GM21360 (cell line): ENCODE results near the gene POU2F1.

Experiments
- ATAC-seq: cut with Tn5 transposase; IDR thresholded peaks from one replicate; pipeline ENCODE4 v1.9.1; 2021; ENCODE audit warnings: mild to moderate bottlenecking, moderate library complexity; ENCODE audit not compliant: unreplicated experiment

The POU2F1 gene

DNA sequence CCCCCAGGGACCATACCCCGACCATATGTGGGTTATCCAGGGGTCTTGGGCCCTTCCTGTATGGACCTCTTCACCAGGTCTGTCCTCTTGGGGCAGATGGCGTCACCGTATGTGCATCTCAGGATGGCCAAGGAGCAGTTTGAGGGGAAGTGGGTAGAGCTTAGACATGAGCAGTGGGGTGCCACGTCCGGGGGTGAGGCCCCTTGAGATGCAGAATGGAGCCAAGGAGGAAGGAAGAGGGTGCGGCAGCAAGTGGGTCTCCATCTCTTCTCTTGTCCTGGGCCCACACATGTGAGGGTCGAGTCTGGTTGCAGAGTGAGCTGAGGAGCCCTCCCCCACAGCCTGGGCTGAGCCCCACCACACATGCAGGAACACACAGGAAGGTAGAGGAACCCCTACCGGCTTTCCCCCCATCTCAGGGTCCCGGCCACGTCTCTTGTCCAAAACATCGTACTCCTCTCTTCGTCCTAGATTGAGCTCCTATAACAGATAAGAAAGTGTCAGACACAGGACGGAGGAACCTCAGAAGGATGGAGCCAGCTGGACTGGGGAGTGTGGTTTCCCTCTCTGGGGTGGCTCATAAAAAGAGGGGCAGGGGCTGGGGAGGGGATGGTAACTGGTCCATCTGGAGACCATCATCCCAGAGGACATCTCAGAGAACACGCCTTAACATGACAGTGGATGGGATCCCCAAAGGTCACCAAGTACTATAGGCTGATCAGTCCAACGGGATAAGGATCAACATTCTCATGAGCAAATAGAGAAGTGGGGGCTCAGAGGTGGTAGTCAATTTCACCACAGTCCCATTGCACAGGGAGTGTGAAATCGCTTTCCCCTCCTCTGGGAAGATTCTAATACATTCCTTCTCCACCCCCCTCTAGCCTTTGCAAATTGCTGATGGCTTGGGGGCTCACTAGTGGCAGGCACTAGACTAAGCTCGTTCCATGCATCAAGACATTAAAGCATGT, 217.8 kb downstream of the POU2F1 start:
- no peak for ATAC-seq

DNA sequence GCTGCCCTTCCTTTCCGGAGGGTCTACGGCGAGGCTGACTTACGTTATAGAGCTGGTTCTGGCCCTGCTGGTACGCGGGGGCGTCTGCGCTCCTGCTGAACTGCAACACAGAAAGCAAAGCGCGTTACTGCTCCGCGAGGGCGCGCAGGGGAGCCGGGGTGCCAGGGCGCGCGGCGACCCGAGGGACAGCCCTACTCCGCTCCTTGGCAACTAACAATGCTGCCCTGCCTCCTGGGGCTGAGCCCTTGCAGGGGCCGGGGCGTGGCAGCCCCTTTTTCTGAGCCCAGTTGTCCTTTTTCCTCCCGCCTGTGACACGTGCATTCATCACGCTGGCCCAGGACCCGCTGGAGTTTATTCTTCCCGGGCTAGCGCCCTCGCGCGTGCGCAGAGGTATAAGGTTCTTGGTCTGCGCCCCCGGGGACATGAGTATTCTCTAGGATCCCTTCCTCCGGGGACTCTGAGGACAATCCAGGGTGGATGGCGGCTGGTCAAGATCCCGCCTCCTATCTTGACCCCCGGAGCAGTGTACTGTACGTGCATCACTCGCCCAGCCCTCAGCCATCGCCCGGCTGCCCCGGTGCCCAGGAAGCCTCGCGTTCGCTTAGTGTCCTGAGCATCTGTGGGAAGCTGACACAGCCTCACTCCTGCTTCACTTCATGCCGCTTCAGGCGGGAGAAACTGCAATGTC, 218.8 kb downstream of the POU2F1 start:
- ATAC-seq = no peak

DNA sequence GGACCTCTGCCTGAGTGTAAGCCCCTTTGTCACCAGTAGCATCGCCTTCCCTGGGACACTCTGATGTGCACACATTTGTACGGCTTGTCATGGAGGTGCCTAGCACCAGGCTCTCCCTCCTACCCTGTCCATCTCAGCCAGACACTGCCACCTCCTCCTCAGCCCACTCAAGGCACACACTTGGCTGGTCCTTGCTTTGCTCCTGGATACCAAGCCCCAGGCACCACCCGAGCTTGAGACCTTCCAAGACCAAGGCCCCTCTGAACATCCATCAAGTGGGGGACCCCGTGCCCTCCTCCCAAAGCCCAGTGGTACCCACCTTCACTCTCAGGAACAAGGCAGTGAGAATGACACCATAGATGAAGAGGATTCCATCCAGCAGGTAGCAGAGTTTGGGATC, 219.7 kb downstream of the POU2F1 start:
- ATAC-seq = no peak

DNA sequence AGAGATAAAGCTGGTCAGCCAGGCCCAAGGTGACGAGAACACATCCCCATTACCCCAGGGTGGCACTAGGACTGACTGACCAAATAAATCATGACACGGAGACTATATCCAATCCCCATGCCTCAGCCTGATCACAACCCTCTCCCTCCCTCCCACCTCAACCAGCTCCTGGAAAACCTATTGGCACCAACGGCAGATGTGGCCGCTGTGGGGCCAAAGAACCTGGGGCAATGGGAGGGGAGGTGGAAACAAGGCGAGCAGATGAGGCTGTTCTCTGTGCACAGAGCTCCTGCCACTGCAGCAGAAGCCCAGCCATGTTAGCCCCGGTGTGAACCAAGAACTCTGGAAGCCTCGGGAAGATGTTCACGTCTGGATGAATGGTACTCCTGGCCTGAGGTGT, 220.1 kb downstream of the POU2F1 start:
- no peak for ATAC-seq

DNA sequence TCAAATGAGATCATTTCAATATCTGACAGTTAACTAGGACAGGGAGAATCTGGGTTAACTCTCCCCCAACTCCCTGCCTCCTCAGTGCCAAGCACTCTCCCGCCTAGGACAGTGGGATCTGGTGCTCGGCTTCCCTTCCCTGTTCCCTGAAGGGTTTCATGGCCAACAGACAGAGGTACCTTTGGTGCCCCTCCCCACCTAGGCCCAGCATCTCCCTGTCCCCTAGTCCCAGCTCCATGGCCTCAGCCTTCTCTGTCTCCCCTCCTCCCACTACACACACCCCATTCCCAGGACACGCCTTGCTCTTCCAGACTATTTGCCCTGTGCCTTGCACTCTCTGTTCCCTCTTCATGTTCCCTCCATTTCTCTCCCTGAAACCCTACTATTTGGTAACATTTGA, 220.5 kb downstream of the POU2F1 start:
- ATAC-seq = no peak

DNA sequence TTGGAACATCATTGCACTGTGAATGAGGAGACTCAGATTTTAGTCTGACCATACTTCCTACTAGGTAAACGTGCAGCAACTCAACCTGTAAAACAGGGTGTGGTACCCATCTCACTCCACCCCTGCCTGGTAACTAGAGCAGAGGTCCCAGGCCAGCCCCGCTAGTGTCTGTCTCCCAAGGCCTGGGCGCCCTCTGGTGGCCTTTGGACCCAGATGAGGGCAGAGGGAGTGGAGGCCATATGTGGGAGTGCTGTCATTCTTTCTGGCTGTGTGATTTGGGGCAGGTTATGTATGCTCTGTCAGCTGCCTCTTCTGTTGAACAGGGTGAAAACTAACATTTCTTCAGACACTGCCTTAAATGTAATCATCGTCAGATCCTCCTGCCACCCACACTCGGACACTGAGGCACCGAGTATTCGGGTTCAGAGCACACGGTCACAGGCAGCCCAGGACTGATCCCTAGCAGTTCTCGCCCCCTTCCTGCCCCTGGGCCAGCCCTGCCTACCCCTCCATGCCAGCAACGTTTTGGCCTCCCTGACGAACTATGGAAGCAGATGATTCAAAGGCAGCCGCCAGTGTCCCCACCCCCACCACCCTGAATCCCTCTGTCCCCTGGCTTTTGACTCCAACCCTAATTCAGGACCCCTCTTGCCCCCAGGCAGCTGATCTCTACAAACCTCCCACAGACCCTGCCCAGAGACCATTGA, 221.6 kb downstream of the POU2F1 start:
- ATAC-seq = peak; percentile 88

DNA sequence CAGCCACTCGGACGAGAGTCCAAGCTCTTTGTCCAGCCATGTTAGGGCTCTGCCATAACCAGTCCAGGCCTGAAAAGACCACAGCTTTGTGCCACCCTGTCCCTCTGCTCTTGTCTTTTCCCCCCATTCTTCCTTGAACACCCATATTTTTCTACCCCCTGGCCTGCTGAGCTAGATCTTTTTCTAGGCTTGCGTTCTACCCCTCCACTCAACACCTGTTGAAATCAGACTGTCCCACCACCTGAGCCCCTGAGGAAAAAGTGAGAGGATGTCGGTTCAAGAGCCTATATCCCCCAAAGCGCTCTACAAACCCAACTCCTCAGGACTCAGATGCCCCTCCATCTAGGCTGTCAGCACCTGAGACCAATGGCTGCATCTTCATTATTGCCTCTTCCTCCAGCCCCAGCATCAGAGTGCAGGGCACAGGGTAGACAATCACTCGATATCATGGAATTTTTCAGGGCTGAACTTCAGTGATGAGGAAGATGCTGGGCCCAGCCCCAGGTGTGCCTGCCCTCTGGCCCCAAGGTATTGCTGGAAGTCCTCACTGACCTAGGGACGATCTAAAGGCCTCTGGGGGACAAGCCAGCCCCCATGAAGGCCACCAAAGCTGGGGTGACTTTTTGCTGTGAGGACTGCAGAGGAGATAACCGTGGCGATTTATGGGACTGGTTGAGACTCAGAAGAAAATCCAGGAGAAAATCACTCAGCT, 222.3 kb downstream of the POU2F1 start:
- ATAC-seq = no peak

DNA sequence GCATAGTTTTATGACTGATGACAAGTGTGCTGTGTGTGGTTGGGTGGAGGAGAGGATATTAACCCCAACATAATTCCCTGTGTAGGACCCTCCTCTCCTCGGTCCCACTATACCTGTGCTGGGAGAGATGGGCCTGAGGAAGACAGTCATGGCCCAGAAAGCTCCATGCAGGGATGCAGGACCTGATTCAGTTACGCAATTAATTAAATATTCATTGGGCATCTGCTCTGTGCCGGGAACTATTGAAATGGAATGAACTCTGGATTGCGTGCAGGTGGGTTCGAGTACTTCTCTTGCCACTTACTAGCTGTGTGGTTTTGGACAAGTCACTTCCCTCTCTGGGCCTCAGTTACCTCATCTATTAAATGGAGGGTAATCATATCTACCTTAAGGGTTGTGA, 223.1 kb downstream of the POU2F1 start:
- no peak for ATAC-seq

DNA sequence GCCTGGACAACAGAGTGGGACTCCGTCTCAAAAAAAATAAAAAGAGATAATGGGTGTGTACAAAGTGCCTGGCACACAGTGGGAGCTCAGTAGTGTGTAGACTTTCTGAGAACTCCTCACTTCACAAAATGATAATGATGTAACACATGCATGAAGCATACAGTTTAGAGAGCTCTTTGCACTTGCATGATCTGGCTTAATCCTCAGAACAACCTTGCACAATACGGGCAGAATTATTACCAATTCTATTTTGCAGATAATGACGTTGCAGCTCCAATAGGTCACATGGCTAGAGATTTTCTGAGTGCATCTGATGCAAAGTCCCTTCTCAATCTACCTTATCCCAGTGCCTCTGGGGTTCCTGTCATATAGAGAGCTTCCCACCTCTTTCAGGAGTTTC, 226.3 kb downstream of the POU2F1 start:
- ATAC-seq = no peak

DNA sequence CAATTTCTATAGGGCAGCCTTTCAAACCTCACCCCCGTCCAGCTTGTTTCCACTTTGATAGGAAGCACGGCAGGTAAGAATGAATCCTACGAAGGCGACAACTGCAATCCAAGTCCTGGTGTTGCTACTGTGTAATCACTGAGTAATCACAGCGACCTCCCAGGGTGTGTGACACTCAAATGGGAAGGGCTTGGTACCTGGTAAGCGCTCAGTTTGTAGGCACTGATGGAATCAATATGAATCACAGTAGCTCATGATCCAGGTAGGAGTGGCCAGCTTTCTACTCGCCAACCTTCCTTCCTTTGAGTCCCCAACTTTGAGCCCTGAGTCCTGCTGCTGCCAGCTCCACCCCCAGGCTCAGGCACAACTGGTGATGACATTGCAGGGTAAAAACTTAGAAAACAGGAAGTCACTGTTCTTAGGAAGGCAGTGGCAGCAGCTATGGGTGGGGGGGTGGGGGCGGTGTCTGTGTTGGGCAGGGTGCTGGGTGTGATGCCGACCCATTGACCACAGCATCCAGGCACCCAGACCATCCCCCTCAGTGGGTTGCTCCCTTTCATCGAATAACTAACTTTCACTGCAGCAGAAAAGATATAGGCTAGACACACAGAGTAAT, 226.9 kb downstream of the POU2F1 start:
- ATAC-seq = peak; percentile 54

DNA sequence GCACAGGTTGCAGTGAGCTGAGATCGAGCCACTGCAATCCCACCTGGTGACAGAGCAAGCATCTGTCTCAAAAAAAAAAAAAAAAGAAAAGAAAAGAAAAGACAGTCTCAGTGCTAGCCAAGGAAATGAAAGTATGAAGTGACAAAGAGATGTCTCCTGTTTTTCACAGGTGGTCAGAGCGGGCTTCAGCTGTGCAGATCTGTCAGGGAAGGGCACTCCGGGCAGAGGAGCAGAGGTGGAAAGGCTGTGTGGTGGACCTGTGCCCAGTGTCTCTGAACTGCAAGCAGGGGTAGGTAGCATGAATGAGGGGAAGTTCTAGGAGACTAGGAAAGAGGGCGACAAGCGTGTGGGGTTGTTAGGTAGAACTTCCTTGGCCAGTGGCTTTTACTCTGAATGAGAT, 230.2 kb downstream of the POU2F1 start:
- ATAC-seq = no peak

DNA sequence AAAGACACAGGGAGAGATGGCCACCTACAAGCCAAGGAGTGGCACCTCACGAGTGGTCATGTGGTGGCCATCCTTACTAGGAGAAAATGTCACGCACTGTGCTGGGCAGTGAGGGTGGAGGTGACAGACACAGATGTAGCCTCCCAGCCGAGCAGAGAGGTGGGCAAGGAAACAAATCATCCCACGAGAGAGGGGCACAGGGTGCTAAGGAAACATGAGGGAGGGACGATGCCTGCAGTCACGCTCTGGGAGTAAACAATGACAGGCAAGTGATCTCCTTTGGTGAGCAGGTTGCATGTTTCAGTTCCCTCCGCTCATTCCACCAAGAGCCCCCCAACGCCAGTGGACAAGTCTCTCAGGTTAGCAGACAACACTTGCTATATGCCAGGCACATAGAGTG, 231.8 kb downstream of the POU2F1 start:
- no peak for ATAC-seq

DNA sequence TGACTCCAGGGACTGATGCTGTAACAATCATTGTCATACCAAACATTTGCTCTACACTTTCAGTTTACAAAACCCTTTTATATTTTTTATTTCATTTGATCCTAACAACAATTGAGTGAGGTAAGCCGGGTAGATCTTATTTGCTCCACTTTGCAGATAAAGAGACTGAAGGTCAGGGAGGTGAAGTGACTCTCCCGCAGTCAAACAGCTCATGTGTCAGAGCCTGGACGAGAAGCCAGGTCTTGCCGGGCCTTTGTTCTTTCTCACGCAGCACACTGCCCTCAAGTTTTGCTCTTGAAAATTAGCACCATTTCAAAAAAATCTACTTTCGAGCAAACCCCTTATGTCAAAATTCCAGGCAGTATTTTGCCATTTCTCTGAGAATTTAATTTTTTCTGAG, 232.4 kb downstream of the POU2F1 start:
- ATAC-seq = no peak

DNA sequence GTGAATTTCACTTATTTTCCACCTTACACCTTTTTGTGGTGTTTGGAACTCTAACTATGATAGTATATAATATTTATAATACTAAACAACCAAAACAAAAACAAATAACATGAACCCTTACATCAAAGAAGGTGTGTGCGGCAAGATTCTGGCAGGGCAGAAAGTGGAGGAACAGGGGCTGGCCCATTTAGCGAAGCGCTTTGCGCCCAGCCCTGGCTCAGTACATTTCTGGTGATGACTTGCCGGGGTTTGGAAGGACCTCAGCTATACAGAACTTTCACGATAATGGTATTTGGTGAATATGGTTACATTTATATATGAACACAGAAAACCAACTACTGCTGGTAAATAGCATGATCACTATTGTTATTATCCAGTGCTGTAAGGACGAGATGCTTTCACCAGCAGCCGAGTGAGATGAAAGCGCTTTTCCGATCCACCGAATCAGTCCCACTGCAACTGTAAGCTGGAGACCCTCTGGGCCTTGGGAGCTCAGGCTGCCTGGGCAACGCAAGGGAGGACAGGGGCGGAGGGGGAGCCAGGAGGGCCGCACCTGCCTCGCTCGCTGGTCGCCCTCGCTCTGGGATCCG, 233.7 kb downstream of the POU2F1 start:
- no peak for ATAC-seq

DNA sequence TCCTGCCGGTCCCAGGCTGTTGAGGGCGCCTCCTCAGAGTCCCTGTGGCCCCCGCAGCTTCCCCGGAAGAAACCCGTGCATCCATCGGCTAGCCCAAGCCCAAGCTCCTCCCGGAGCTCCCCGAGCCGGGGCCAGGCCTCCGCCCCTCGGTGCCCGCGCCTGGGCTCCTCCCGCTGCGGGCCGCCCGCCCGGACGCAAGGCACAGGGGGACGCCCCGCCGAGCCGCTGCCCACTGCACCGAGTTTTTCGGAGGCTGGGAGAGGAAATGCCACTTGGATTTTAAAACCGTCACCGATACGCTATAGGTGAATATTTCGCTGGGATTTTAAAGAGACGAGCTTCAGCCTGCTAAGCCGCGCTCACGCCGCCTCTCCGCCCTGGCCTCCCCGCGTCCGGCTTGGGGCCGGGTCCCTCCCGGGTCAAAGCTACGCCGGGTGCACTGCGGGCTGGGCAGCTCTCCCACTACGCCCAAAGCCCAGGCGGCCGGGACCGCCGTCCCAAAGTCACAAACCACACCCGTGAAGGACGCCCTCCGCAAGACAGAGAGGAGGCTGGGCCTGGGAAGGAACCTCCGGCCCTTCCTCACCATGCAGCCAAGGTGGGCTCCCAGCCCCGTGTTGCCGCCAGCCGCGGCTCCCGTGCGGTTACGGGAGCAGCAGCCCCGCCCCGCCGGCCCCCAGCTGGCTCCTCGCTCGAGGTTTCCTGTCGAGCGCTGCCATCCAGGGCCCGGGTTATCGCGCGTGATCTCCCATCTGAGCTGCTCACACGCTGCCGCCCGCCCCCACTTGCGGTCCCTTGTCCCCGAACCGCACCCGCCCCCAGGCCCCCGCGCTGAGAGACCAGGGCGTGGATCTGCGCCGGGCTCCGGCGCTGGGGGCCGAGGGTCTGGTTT, 234.5 kb downstream of the POU2F1 start:
- peak; percentile 57 for ATAC-seq

DNA sequence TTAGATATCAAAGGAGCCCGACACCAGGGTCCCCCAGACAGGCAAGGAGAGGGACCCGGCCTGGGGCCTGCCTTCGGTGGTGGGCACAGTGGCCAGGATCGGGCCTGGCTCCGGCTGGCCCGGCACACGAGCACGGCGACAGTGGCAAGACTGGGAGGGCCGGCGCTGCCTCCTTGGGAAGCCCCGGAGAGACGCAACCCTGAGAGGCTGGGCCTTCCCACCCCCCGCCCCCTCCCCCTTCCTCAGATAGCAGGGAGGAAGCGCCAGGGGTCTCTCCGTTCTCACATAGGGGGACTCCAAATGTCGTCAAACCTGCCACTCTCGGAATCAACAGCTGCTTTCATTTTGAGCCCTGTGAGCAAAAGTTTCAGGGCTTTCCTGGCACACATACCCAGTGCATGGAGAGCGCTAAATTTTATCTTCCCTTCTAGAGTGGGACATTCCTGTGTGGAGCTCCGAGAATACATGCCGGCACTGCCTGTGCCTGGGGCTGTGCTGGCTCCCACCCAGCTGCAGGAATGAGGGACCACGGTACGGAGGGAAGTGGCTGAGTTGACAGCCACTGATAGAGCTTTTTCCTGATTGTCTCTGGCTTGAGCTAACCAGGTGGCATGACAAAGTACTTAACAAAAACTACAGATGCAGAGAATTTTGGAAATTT, 235.2 kb downstream of the POU2F1 start:
- peak; percentile 34 for ATAC-seq

DNA sequence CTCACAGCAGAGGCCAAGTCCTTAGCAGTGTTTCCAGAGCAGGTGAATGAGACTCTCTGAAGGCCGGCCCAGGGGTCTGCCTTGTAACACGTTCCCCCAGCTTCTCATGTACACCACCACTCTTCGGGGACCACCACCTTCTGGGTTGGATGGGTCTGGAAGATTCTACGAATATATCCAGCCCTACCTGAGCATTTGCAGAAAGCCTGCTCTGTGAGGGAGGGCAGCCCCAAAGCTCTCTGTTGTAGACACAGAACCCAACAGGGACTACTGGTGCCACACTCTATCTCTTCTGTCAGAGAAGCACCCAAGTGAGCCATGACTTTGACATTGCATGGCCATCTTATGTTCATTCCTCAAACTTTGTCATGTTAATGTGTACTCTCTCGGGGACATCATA, 235.8 kb downstream of the POU2F1 start:
- no peak for ATAC-seq

DNA sequence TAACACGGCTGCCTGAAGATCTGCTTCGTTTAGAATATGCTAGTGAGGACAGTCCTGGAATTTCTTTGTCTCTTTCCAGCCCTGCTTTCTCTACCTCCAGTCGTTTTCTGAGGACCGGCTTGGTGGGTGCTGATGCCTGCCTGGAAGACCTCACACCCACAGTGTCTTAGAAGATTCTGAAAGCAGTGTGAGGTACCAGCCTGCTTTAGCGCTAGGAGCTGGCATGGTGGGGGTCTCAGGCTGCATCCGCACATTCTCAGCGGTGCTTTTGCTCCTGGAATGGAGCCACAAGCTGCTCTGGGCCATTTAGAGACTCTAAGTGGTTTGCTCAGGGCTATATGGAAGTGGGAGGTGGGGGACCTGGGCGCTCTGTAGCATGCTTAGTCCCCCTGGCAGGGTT, 236.2 kb downstream of the POU2F1 start:
- ATAC-seq = no peak
